ENCODE data around the gene PYHIN1. TPM values are rescaled to one million over a fixed set of nuclear protein-coding genes. Genes with fewer than 3 reads are reported as not detected.

The PYHIN1 gene
- polyA plus RNA-seq, 1 donor (not counting 4 experiments of a cell fraction or from before 2014, with no cell fraction given), result 0.37 TPM

DNA sequence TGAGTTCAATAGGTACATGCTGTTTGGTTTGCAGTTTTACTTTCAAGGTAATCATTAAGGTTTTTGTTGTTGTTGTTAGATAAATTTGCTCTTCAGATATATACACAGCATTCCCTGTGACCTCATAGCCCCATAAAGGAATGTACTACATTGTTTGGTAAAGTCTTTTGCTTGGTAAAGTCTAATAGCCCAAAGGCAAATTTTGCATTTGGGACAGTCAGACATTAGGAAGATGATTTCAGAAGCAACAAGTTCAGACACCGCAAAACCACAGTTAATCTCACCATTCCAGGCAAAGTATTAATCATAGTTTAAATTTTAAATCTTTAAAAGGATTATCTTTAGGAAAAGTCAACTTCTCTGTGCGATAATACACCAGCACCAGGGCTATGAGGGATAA lies 32.6 kb upstream of the PYHIN1 start:
- FAIRE-seq (peak; percentile 67), DNase-seq (ENCODE audit: low read depth, low spot score) (no peak)
- Histone ChIP-seq H3K36me3 (ENCODE audit: control insufficient read depth in 2 of 2, extremely low read depth in 1 of 2, insufficient read depth in 2 of 2, low read length in 2 of 2) (no peaks in the 10 kb centered on the region), H3K9ac (ENCODE audit: control insufficient read depth, extremely low read depth, insufficient read depth, low read length) (no peak overlapping the region), H3K4me1 (ENCODE audit: control insufficient read depth, extremely low read depth, insufficient read depth, low read length) (no peaks in the 10 kb centered on the region), H3K27me3 (ENCODE audit: control insufficient read depth, extremely low read depth, insufficient read depth, low read length) (no peaks in the 10 kb centered on the region), H3K4me2 (ENCODE audit: control insufficient read depth, extremely low read depth, insufficient read depth, low read depth, low read length) (no peak overlapping the region), H3K79me2 (ENCODE audit: control insufficient read depth, insufficient read depth, low read length) (no peaks in the 10 kb centered on the region), H3K27ac (ENCODE audit: control insufficient read depth, insufficient read depth, low read length) (no peak overlapping the region), H3K4me3 (ENCODE audit: control insufficient read depth in 2 of 3, extremely low read depth in 1 of 3, insufficient read depth in 2 of 3, low read depth in 1 of 3, low read length in 3 of 3) (peak overlapping the region in 1 of 3 experiments; percentile 25), H3K9me1 (ENCODE audit: control insufficient read depth, extremely low read depth, insufficient read depth, low read length) (no peaks in the 10 kb centered on the region), H4K20me1 (ENCODE audit: control insufficient read depth, extremely low read depth, insufficient read depth, low read length) (no peaks in the 10 kb centered on the region), H2AFZ (ENCODE audit: control insufficient read depth, low read length) (no peak overlapping the region), H3K9me3 (ENCODE audit: control insufficient read depth, low read depth, low read length) (no peaks in the 10 kb centered on the region)
- dilution Hi-C loops (cut with MboI; ENCODE audit: extremely low pct_ligation_motif_present, low sequenced_read_pairs), result no loop called here
- TF ChIP-seq, protein P1, sequence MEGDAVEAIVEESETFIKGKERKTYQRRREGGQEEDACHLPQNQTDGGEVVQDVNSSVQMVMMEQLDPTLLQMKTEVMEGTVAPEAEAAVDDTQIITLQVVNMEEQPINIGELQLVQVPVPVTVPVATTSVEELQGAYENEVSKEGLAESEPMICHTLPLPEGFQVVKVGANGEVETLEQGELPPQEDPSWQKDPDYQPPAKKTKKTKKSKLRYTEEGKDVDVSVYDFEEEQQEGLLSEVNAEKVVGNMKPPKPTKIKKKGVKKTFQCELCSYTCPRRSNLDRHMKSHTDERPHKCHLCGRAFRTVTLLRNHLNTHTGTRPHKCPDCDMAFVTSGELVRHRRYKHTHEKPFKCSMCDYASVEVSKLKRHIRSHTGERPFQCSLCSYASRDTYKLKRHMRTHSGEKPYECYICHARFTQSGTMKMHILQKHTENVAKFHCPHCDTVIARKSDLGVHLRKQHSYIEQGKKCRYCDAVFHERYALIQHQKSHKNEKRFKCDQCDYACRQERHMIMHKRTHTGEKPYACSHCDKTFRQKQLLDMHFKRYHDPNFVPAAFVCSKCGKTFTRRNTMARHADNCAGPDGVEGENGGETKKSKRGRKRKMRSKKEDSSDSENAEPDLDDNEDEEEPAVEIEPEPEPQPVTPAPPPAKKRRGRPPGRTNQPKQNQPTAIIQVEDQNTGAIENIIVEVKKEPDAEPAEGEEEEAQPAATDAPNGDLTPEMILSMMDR (optimal IDR thresholded peaks at IDR 0.05 in 1 of 3, IDR thresholded peaks at IDR 0.05 in 1 of 3, conservative IDR thresholded peaks at IDR 0.05 in 1 of 3; ENCODE audit: extremely low read depth in 1 of 3, insufficient read depth in 2 of 3, low read length in 3 of 3), result no peak
- no peak for TF ChIP-seq EZH2 (IDR thresholded peaks at IDR 0.05; ENCODE audit: low read length)

DNA sequence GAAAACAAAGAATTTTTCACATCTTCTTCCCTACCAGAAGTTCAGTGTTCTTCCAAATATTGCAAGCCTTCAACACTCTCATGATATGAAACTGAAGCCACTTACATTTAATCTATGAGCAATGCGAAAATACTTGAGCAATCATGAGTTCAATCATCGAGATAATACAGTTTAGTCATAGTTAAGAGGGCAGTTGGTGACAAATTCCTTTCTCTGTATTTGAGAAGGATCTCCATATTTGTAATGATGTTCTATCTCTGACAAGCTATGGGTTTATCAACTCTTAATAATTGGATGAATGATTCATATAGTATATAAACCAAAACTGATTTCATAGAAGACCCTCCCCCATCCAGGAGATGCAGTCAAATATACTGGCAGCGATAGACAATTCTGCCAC lies 29.7 kb upstream of the PYHIN1 start:
- no peak overlapping the region for H3K27ac ChIP-seq (ENCODE audit: control insufficient read depth, insufficient read depth, low read length)

More for the DNA sequence above, 29.7 kb upstream of the PYHIN1 start:
- no peak overlapping the region for H2AFZ ChIP-seq (ENCODE audit: control insufficient read depth, low read length)
- dilution Hi-C loops (cut with MboI; ENCODE audit: extremely low pct_ligation_motif_present, low sequenced_read_pairs), result no loop called here
- H4K20me1 ChIP-seq (ENCODE audit: control insufficient read depth, extremely low read depth, insufficient read depth, low read length), result no peaks in the 10 kb centered on the region
- no peaks in the 10 kb centered on the region for H3K79me2 ChIP-seq (ENCODE audit: control insufficient read depth, insufficient read depth, low read length)
- no peaks in the 10 kb centered on the region for H3K36me3 ChIP-seq (ENCODE audit: control insufficient read depth in 2 of 2, extremely low read depth in 1 of 2, insufficient read depth in 2 of 2, low read length in 2 of 2)
- no peak for TF ChIP-seq EZH2 (IDR thresholded peaks at IDR 0.05; ENCODE audit: low read length)
- TF ChIP-seq, protein P1 (optimal IDR thresholded peaks at IDR 0.05 in 1 of 3, IDR thresholded peaks at IDR 0.05 in 1 of 3, conservative IDR thresholded peaks at IDR 0.05 in 1 of 3; ENCODE audit: extremely low read depth in 1 of 3, insufficient read depth in 2 of 3, low read length in 3 of 3), result no peak
- no peaks in the 10 kb centered on the region for H3K9me3 ChIP-seq (ENCODE audit: control insufficient read depth, low read depth, low read length)
- no peaks in the 10 kb centered on the region for H3K9me1 ChIP-seq (ENCODE audit: control insufficient read depth, extremely low read depth, insufficient read depth, low read length)
- H3K4me2 ChIP-seq (ENCODE audit: control insufficient read depth, extremely low read depth, insufficient read depth, low read depth, low read length), result no peak overlapping the region
- DNase-seq (ENCODE audit: low read depth, low spot score) (no peak), FAIRE-seq (no peak)
- no peak overlapping the region for H3K4me3 ChIP-seq (ENCODE audit: control insufficient read depth in 2 of 3, extremely low read depth in 1 of 3, insufficient read depth in 2 of 3, low read depth in 1 of 3, low read length in 3 of 3)
- H3K4me1 ChIP-seq (ENCODE audit: control insufficient read depth, extremely low read depth, insufficient read depth, low read length), result no peaks in the 10 kb centered on the region
- H3K27me3 ChIP-seq (ENCODE audit: control insufficient read depth, extremely low read depth, insufficient read depth, low read length), result no peaks in the 10 kb centered on the region
- no peak overlapping the region for H3K9ac ChIP-seq (ENCODE audit: control insufficient read depth, extremely low read depth, insufficient read depth, low read length)

All from keratinocyte (primary cell).